Trophoblast cell (in vitro differentiated cells and primary cell): ENCODE data around the gene USB1.

Experiments used
- DNase-seq, 2 donors: peaks; one replicate each; pipeline ENCODE4 v3.0.0-alpha.2; 2016
- H2AFZ ChIP-seq: 2 replicates; pipeline ENCODE4 v1.6.1; 2013; ENCODE audit warnings: low read length, moderate library complexity, mild to moderate bottlenecking; ENCODE audit not compliant: insufficient read depth, poor library complexity
- H2AK5ac ChIP-seq: 2 replicates; pipeline ENCODE4 v1.6.1; 2013; ENCODE audit warnings: mild to moderate bottlenecking, low read length
- H2BK120ac ChIP-seq: 2 replicates; pipeline ENCODE4 v1.6.1; 2013; ENCODE audit warnings: low read length, mild to moderate bottlenecking, moderate library complexity; ENCODE audit not compliant: insufficient read depth, poor library complexity
- H2BK12ac ChIP-seq: 2 replicates; pipeline ENCODE4 v1.6.1; 2013; ENCODE audit warnings: mild to moderate bottlenecking, low read length, moderate library complexity
- H2BK5ac ChIP-seq: 2 replicates; pipeline ENCODE4 v1.6.1; 2013; ENCODE audit warnings: low read length, low read depth, moderate library complexity, mild to moderate bottlenecking; ENCODE audit not compliant: poor library complexity
- H3K14ac ChIP-seq: 2 replicates; pipeline ENCODE4 v1.6.1; 2013; ENCODE audit warnings: mild to moderate bottlenecking, low read length
- H3K18ac ChIP-seq: 2 replicates; pipeline ENCODE4 v1.6.1; 2013; ENCODE audit warnings: mild to moderate bottlenecking, low read length
- H3K23ac ChIP-seq: 2 replicates; pipeline ENCODE4 v1.6.1; 2013; ENCODE audit warnings: low read length
- H3K27ac ChIP-seq: 2 replicates; pipeline ENCODE4 v1.5.1; 2013; ENCODE audit warnings: low read depth, mild to moderate bottlenecking, inconsistent platforms, low read length, moderate library complexity
- H3K27me3 ChIP-seq: 2 replicates; pipeline ENCODE4 v1.6.1; 2013; ENCODE audit warnings: inconsistent platforms, mild to moderate bottlenecking, low read length, moderate library complexity; ENCODE audit not compliant: insufficient read depth
- H3K36me3 ChIP-seq, 2 experiments: 1 replicate in 1 of 2; 2 replicates in 1 of 2; pipeline ENCODE4 v1.6.1; 2013; ENCODE audit warnings: low read length in 2 of 2, mild to moderate bottlenecking in 2 of 2, moderate library complexity in 1 of 2; ENCODE audit not compliant: insufficient read depth in 2 of 2, control insufficient read depth in 1 of 2
- H3K4ac ChIP-seq: 2 replicates; pipeline ENCODE4 v1.6.1; 2013; ENCODE audit warnings: low read depth, mild to moderate bottlenecking, low read length, moderate library complexity
- H3K4me1 ChIP-seq, 2 experiments: 1 replicate in 1 of 2; 2 replicates in 1 of 2; pipeline ENCODE4 v1.6.1; 2013; ENCODE audit warnings: low read length in 2 of 2, mild to moderate bottlenecking in 2 of 2, moderate library complexity in 1 of 2; ENCODE audit not compliant: insufficient read depth in 2 of 2, control insufficient read depth in 1 of 2
- H3K4me2 ChIP-seq: 2 replicates; pipeline ENCODE4 v1.6.1; 2013; ENCODE audit warnings: inconsistent platforms, mild to moderate bottlenecking, low read length, moderate library complexity
- H3K4me3 ChIP-seq: 2 replicates; pipeline ENCODE4 v1.5.1; 2013; ENCODE audit warnings: mild to moderate bottlenecking, low read depth, low read length, inconsistent platforms
- H3K79me1 ChIP-seq: one replicate; pipeline ENCODE4 v1.6.1; 2013; ENCODE audit warnings: low read length
- H3K79me2 ChIP-seq: 2 replicates; pipeline ENCODE4 v1.6.1; 2013; ENCODE audit warnings: low read length, mild to moderate bottlenecking; ENCODE audit not compliant: control insufficient read depth, insufficient read depth, poor library complexity
- H3K9ac ChIP-seq: 2 replicates; pipeline ENCODE4 v1.6.1; 2013; ENCODE audit warnings: mild to moderate bottlenecking, low read length
- H3K9me3 ChIP-seq: 2 replicates; pipeline ENCODE4 v1.6.1; 2013; ENCODE audit warnings: low read depth, mild to moderate bottlenecking, control low read depth, inconsistent platforms, low read length; ENCODE audit not compliant: insufficient read depth
- H4K12ac ChIP-seq: 2 replicates; pipeline ENCODE4 v1.6.1; 2013; ENCODE audit warnings: low read depth, mild to moderate bottlenecking, low read length, moderate library complexity
- H4K8ac ChIP-seq: 2 replicates; pipeline ENCODE4 v1.6.1; 2013; ENCODE audit warnings: low read depth, mild to moderate bottlenecking, low read length, moderate library complexity
- H4K91ac ChIP-seq: one replicate; pipeline ENCODE4 v1.6.1; 2013; ENCODE audit warnings: low read depth, mild to moderate bottlenecking, low read length, moderate library complexity
- WGBS: extraction: QIAGEN DNeasy Blood & Tissue Kit; methylation state at CpG from one replicate; pipeline ENCODE4 v1.1.7; 2013; ENCODE audit warnings: missing lambda C conversion rate; ENCODE audit not compliant: insufficient read length, insufficient coverage; ENCODE audit errors: extremely low coverage; 5-methylcytosine and 5-hydroxymethylcytosine counted together

The USB1 gene

DNA sequence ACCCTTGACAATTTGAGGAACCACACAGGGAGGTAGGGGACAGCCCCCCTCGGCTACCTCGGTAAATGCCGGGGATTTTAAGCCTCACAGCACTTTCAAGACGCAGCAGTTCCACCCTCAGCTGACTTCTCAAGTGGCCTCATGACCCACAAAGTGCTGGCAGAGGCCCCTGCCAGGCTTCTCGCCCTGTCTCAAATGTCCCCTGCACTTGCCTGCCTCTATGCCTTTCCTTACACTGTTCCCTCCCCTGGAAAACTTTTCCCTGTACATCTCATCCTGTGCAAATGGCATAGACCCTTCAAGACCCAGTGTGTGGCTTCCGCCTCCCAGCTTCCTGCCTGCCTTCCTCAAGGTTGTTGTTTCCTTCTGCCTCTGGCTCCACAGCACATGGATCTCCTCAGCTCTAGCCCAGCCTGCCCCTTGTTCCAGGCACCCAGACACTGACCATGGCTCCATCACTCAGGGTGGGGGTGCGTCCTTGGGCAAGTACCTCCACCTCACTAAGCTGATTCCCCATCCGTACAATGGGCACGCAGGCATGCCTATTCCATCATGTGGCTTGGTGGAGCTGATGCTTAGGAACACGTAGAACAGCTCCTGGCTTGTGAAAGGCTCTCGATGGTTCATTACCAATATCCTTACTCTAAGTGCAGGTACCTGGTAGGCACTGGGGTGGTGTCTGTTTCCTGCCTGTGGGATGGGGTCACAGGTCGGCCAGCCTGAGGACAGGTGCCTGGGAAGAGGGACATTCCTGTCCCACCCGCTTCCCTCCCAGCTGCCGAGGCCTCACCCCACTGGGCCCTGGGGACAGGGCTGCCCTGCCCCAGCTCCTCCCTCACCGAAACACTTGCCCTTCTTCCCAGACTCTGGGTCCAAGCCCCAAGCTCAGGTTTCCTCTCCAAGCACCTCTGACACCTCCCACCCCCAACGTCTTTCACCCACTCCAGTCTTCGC lies 48.3 kb downstream of the USB1 start:
- no CpG with 5 or more reads among the region's 17 CpGs for WGBS
- Histone ChIP-seq H4K91ac (no peak overlapping the region), H3K79me2 (no peaks in the 10 kb centered on the region), H2AK5ac (no peak overlapping the region), H3K4me2 (no peak overlapping the region), H3K79me1 (peaks cover 3% of the 10 kb centered on the region), H2BK5ac (no peak overlapping the region), H2BK12ac (peak overlapping the region; percentile 8), H3K9me3 (no peaks in the 10 kb centered on the region), H3K27me3 (no peaks in the 10 kb centered on the region), H4K12ac (no peak overlapping the region), H3K14ac (no peak overlapping the region), H3K4ac (no peak overlapping the region), H2AFZ (no peak overlapping the region), H4K8ac (no peak overlapping the region), H3K36me3 (peaks cover 2 to 5% of the 10 kb centered on the region in 2 experiments), H3K4me1 (peaks cover 11 to 12% of the 10 kb centered on the region in 2 experiments), H2BK120ac (no peak overlapping the region), H3K9ac (no peak overlapping the region), H3K18ac (no peak overlapping the region), H3K23ac (no peak overlapping the region), H3K27ac (no peak overlapping the region), H3K4me3 (no peak overlapping the region)
- DNase-seq, result no peak

GRCh38 chr16:58051296-58051695 lies 50.1 kb downstream of the USB1 start:
- Histone ChIP-seq H3K4ac (no peak overlapping the region), H3K23ac (no peak overlapping the region), H3K79me1 (peaks cover 3% of the 10 kb centered on the region), H3K4me3 (no peak overlapping the region), H3K4me1 (peaks cover 14 to 15% of the 10 kb centered on the region in 2 experiments), H2BK5ac (no peak overlapping the region), H2AK5ac (no peak overlapping the region), H4K91ac (no peak overlapping the region), H3K27ac (no peak overlapping the region), H3K9ac (no peak overlapping the region), H3K14ac (no peak overlapping the region), H3K18ac (no peak overlapping the region), H3K79me2 (no peaks in the 10 kb centered on the region), H3K9me3 (no peaks in the 10 kb centered on the region), H3K27me3 (no peaks in the 10 kb centered on the region), H2AFZ (no peak overlapping the region), H3K36me3 (no peaks in the 10 kb centered on the region), H2BK12ac (no peak overlapping the region), H4K12ac (no peak overlapping the region), H2BK120ac (no peak overlapping the region), H3K4me2 (no peak overlapping the region), H4K8ac (no peak overlapping the region)
- no peak for DNase-seq
- WGBS, result no CpG with 5 or more reads among the region's 2 CpGs

- Histone ChIP-seq H3K4ac (no peak overlapping the region), H2BK5ac (no peak overlapping the region), H3K4me2 (no peak overlapping the region), H3K4me3 (no peak overlapping the region), H4K12ac (no peak overlapping the region), H3K4me1 (peaks cover 13 to 14% of the 10 kb centered on the region in 2 experiments), H3K18ac (no peak overlapping the region), H3K36me3 (no peaks in the 10 kb centered on the region), H3K23ac (no peak overlapping the region), H2AK5ac (no peak overlapping the region), H3K27ac (no peak overlapping the region), H4K91ac (no peak overlapping the region), H3K27me3 (no peaks in the 10 kb centered on the region), H3K14ac (no peak overlapping the region), H4K8ac (no peak overlapping the region), H3K79me1 (peaks cover 3% of the 10 kb centered on the region), H3K79me2 (no peaks in the 10 kb centered on the region), H3K9ac (no peak overlapping the region), H2BK120ac (no peak overlapping the region), H2BK12ac (no peak overlapping the region), H3K9me3 (no peaks in the 10 kb centered on the region), H2AFZ (no peak overlapping the region)
- no CpG with 5 or more reads among the region's 10 CpGs for WGBS
- DNase-seq, result no peak
These were observed 50.8 kb downstream of the USB1 start for GRCh38 chr16:58051821-58052603.

DNA sequence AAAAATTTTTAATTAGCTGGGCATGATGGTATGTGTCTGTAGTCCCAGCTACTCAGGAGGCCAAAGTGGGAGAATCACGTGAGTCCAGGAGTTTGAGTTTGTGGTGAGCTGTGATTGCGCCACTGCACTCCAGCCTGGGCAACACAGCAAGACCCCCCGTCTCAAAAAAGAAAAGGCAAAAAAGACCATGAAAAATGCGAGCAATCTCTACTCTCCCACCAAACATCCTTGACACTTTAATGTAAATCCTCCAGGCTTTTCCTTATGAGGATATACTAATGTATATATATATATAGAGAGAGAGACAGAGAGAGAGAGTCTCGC lies 52.4 kb downstream of the USB1 start:
- Histone ChIP-seq H3K27ac (no peak overlapping the region), H2BK5ac (no peak overlapping the region), H2AK5ac (no peak overlapping the region), H3K9me3 (no peaks in the 10 kb centered on the region), H3K9ac (no peak overlapping the region), H3K36me3 (no peaks in the 10 kb centered on the region), H3K18ac (no peak overlapping the region), H4K12ac (no peak overlapping the region), H3K14ac (no peak overlapping the region), H3K79me1 (no peaks in the 10 kb centered on the region), H3K4ac (no peak overlapping the region), H4K91ac (no peak overlapping the region), H3K23ac (no peak overlapping the region), H3K4me3 (no peak overlapping the region), H2BK120ac (no peak overlapping the region), H3K27me3 (no peaks in the 10 kb centered on the region), H4K8ac (no peak overlapping the region), H3K4me1 (peaks cover 4 to 7% of the 10 kb centered on the region in 2 experiments), H2AFZ (no peak overlapping the region), H3K4me2 (no peak overlapping the region), H3K79me2 (no peaks in the 10 kb centered on the region), H2BK12ac (no peak overlapping the region)
- no CpG with 5 or more reads among the region's 5 CpGs for WGBS
- DNase-seq, result no peak
